HCT116 (cell line): Measurements from ENCODE around the gene TRIM43. TPM values are rescaled to one million over a fixed set of nuclear protein-coding genes. Genes with fewer than 3 reads are reported as not detected.
"Not testable (repeated sequence)": the region's sequence is repeated elsewhere in the genome, so short reads cannot be mapped to it uniquely, and the experiment has no call there.

Experiments
- ATAC-seq: fragments of 200-7000 bp; cut with Tn5 transposase; 2 replicates; pipeline ENCODE4 v1.9.1; 2020; ENCODE audit warnings: mild to moderate bottlenecking, moderate library complexity
- BruUV-seq: library from RNA; stranded (reverse); fragments of 400-500 nt; replicated peaks from 2 replicates; lab custom pipeline; 2021; lab: Mats Ljungman, UMichigan
- CTCF ChIA-PET: fragments of 300-600 bp; sonication (Branson Sonifier 250); formaldehyde crosslinking; loops from one replicate; lab custom pipeline; 2021; ENCODE audit warnings: antibody characterized with exemption; lab: Charles Lee
- POLR2A ChIA-PET: fragments of 300-600, 350-600 bp; sonication (Branson Sonifier 250); formaldehyde crosslinking; loops from one replicate; lab custom pipeline; 2021; ENCODE audit warnings: antibody characterized with exemption; lab: Charles Lee
- RAD21 ChIA-PET, 2 experiments: fragments of 300-600 bp; sonication (Branson Sonifier 250); formaldehyde crosslinking; loops; one replicate each; lab custom pipeline; 2023; ENCODE audit warnings: low total read pairs in 2 of 2; ENCODE audit not compliant: uncharacterized antibody in 2 of 2, unreplicated experiment in 2 of 2, low non-redundant PET in 1 of 2; lab: Charles Lee
- DNase-seq: peaks from one replicate; pipeline ENCODE4 v3.0.0-alpha.2; 2010; ENCODE audit warnings: low read depth, low spot score
- H2AFZ ChIP-seq: fragments of 200-600 bp; shearing (Covaris generic), sonication (generic); 2 replicates; pipeline ENCODE4 v1.6.1; 2017; ENCODE audit warnings: low read depth, mixed run types, mixed read lengths, antibody characterized with exemption, low read length; ENCODE audit not compliant: poor library complexity, severe bottlenecking
- H3K27ac ChIP-seq: 2 replicates; pipeline ENCODE4 v1.5.1; 2012; ENCODE audit warnings: low read depth, low read length
- H3K27me3 ChIP-seq: fragments of 200-600 bp; sonication (generic); 2 replicates; pipeline ENCODE4 v1.6.1; 2016; ENCODE audit warnings: mixed run types, low read length, mixed read lengths; ENCODE audit not compliant: insufficient read depth
- H3K36me3 ChIP-seq, 2 experiments: fragments of 200-500 bp in 1 of 2; fragments of 200-600 bp in 1 of 2; sonication (Bioruptor generic) in 1 of 2; sonication (generic) in 1 of 2; 2 replicates each; pipeline versions ENCODE4 v1.5.1 to v1.6.1; 2014 to 2016; ENCODE audit warnings: low read length in 2 of 2, inconsistent platforms in 1 of 2, mixed read lengths in 1 of 2, mixed run types in 1 of 2; ENCODE audit not compliant: insufficient read depth in 2 of 2, control insufficient read depth in 1 of 2
- H3K4me1 ChIP-seq, 2 experiments: fragments of 200-600 bp in 1 of 2; sonication (generic) in 1 of 2; 2 replicates each; pipeline versions ENCODE4 v1.5.1 to v1.6.1; 2012 to 2017; ENCODE audit warnings: low read length in 2 of 2, inconsistent platforms in 1 of 2, mild to moderate bottlenecking in 1 of 2, mixed read lengths in 1 of 2, mixed run types in 1 of 2, moderate library complexity in 1 of 2; ENCODE audit not compliant: insufficient read depth in 2 of 2, control insufficient read depth in 1 of 2
- H3K4me2 ChIP-seq: fragments of 200-600 bp; sonication (generic); 2 replicates; pipeline ENCODE4 v1.6.1; 2017; ENCODE audit warnings: mixed run types, low read length, mixed read lengths
- H3K4me3 ChIP-seq, 2 experiments: fragments of 200-600 bp in 1 of 2; sonication (generic) in 1 of 2; replicated peaks in 1 of 2; 2 replicates each; pipeline ENCODE4 v1.5.1; 2011 to 2016; ENCODE audit warnings: low read length in 2 of 2, control low read depth in 1 of 2, low read depth in 1 of 2, mild to moderate bottlenecking in 1 of 2, mixed read lengths in 1 of 2, mixed run types in 1 of 2
- H3K79me2 ChIP-seq: fragments of 200-600 bp; sonication (generic); 2 replicates; pipeline ENCODE4 v1.6.1; 2017; ENCODE audit warnings: mild to moderate bottlenecking, mixed run types, low read length, moderate library complexity, mixed read lengths; ENCODE audit not compliant: insufficient read depth
- H3K9ac ChIP-seq: fragments of 200-600 bp; sonication (generic); 2 replicates; pipeline ENCODE4 v1.6.1; 2016; ENCODE audit warnings: low read length, mixed read lengths
- H3K9me2 ChIP-seq: fragments of 200-600 bp; sonication (generic), shearing (Covaris generic); 2 replicates; pipeline ENCODE4 v1.6.1; 2017; ENCODE audit warnings: mixed run types, mild to moderate bottlenecking, moderate library complexity; ENCODE audit not compliant: insufficient read depth
- H3K9me3 ChIP-seq, 2 experiments: fragments of 200-500 bp in 1 of 2; fragments of 200-600 bp in 1 of 2; sonication (Bioruptor generic) in 1 of 2; sonication (generic) in 1 of 2; 2 replicates each; pipeline ENCODE4 v1.6.1; 2014 to 2017; ENCODE audit warnings: low read length in 2 of 2, mixed read lengths in 2 of 2, inconsistent platforms in 1 of 2, low read depth in 1 of 2, mild to moderate bottlenecking in 1 of 2, mixed run types in 1 of 2, moderate library complexity in 1 of 2; ENCODE audit not compliant: control insufficient read depth in 1 of 2, insufficient read depth in 1 of 2
- H4K20me1 ChIP-seq: fragments of 200-600 bp; sonication (generic), shearing (Covaris generic); 2 replicates; pipeline ENCODE4 v1.6.1; 2017; ENCODE audit warnings: mixed run types, mild to moderate bottlenecking, moderate library complexity; ENCODE audit not compliant: insufficient read depth
- intact Hi-C: fragments of 100-400 bp; cut with micrococcal nuclease; formaldehyde crosslinking; loops from 2 replicates; pipeline ENCODE4 v1.10.0; 2022
- total RNA-seq: library from RNA; stranded (reverse); gene quantifications from one replicate; pipeline ENCODE4 v1.2.1, GENCODE V29; 2021; ENCODE audit not compliant: unreplicated experiment

Gene TRIM43
- total RNA-seq, 1 experiment from 2014 or later = not detected

DNA sequence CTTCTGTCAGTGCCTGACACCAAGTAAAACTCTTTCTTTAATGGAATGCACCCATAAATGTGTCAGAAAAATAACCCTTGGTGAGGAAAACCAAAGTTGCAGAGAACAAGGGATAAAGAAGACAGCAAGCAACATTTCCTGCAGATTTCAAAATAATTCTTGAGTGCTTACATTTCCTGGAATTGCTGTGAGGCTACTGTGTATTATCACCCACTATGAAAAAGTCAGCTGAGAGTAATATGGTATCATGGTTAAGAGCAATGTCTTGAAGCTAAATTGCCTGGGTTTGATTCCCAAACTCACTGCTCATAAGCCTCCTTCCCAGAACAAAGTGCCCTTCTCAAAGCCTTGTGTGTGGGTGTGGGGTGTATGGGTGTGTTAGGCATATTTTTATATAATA is 10.3 kb downstream of the TRIM43 start:
- POLR2A ChIA-PET, H3K27me3 ChIP-seq, H4K20me1 ChIP-seq, H3K4me3 ChIP-seq, DNase-seq, H3K9me3 ChIP-seq, H2AFZ ChIP-seq, intact Hi-C loops, H3K79me2 ChIP-seq, RAD21 ChIA-PET, ATAC-seq, H3K4me2 ChIP-seq, H3K4me1 ChIP-seq, CTCF ChIA-PET, BruUV-seq, H3K9ac ChIP-seq, H3K9me2 ChIP-seq, H3K27ac ChIP-seq, H3K36me3 ChIP-seq: not testable (repeated sequence)

GRCh38 chr2:95608356-95608755 is 16.6 kb downstream of the TRIM43 start:
- DNase-seq, H3K4me2 ChIP-seq, POLR2A ChIA-PET, H3K9ac ChIP-seq, CTCF ChIA-PET, H2AFZ ChIP-seq, BruUV-seq, H3K27ac ChIP-seq, H3K4me3 ChIP-seq, RAD21 ChIA-PET, H3K79me2 ChIP-seq, H3K36me3 ChIP-seq, H3K9me2 ChIP-seq, H3K9me3 ChIP-seq, H3K4me1 ChIP-seq, H4K20me1 ChIP-seq, H3K27me3 ChIP-seq, ATAC-seq, intact Hi-C loops: not testable (repeated sequence)

DNA sequence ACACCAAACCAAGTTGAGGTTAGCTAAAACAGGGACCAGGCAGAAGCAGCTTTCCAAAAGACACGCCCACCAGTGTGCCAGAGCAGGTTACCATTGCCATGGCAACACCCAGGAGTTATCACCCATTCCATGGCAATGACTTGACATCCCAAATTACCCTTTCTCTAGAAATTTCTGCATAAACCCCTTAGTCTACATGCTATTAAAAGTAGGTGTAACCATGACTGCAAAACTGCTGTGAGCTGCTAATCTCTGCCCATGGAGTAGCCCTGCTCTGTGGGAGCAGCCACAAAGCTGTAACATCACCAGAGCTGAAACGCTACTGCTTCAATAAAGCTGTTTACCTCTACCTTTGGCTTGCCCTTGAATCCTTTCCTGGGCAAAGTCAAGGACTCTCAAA is 18.0 kb downstream of the TRIM43 start:
- DNase-seq, H2AFZ ChIP-seq, H3K27me3 ChIP-seq, H3K4me3 ChIP-seq, RAD21 ChIA-PET, ATAC-seq, CTCF ChIA-PET, H4K20me1 ChIP-seq, H3K36me3 ChIP-seq, H3K4me1 ChIP-seq, intact Hi-C loops, BruUV-seq, H3K79me2 ChIP-seq, H3K9ac ChIP-seq, H3K27ac ChIP-seq, POLR2A ChIA-PET, H3K9me3 ChIP-seq, H3K9me2 ChIP-seq, H3K4me2 ChIP-seq: not testable (repeated sequence)

DNA sequence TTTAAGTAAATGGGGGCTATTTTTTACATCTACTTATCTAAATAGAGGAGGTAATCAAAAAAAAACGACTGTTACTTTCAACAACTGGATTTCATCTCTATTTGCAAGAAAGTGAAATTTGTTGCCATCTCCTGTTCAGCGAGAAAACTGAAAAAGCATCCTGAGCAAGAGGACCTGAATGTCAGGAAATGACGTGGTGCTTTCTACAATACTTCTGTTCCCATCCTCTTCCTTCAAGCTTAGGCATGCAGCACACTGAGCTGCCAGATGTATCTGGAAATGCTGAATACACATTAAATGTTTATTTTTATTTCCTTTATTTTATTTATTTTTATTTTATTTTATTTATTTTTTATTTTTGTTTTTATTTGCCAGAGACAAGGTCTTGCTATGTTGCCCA is 21.2 kb downstream of the TRIM43 start:
- DNase-seq, intact Hi-C loops, H3K9ac ChIP-seq: not testable (repeated sequence)

DNA sequence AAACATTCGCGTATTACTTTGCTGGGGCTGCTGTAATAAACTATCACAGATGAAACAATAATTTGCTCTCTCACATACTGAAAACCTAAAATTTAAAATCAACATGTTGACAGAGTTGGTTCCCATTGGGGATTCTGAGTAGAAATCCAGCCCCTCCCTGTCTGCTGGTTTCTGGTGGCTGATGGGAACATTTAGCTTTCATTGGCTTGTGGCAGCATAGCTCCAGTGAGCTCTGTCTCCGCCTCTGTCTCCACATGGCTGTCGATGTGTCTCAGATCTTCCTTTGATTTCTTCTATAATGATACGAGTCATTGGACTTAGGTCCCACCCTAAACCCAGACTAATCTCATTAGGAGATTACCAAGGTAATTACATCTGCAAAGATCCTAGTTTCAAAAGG is 30.9 kb downstream of the TRIM43 start:
- CTCF ChIA-PET, H3K4me3 ChIP-seq, H3K79me2 ChIP-seq, DNase-seq, H3K27me3 ChIP-seq, H3K27ac ChIP-seq, H3K9me2 ChIP-seq, H2AFZ ChIP-seq, H4K20me1 ChIP-seq, POLR2A ChIA-PET, intact Hi-C loops, H3K4me1 ChIP-seq, H3K9ac ChIP-seq, H3K9me3 ChIP-seq, RAD21 ChIA-PET, H3K36me3 ChIP-seq, H3K4me2 ChIP-seq, BruUV-seq: not testable (repeated sequence)
- ATAC-seq = peak; percentile 62

More for the DNA sequence above, 21.2 kb downstream of the TRIM43 start:
- H4K20me1 ChIP-seq, H3K36me3 ChIP-seq, BruUV-seq, H3K79me2 ChIP-seq, RAD21 ChIA-PET, ATAC-seq, CTCF ChIA-PET, H3K4me1 ChIP-seq, H3K27ac ChIP-seq, POLR2A ChIA-PET, H3K9me2 ChIP-seq, H3K4me3 ChIP-seq, H3K27me3 ChIP-seq, H3K4me2 ChIP-seq, H2AFZ ChIP-seq, H3K9me3 ChIP-seq: not testable (repeated sequence)
